Measurements from ENCODE around the gene ASB16. TPM values are rescaled to one million over a fixed set of nuclear protein-coding genes. Genes with fewer than 3 reads are reported as not detected.
A peak's percentile ranks its signal among the peaks of the same experiment; 100 is the strongest.

The ASB16 gene
- total RNA-seq, 1 experiment from 2014 or later = 0.37 TPM

DNA sequence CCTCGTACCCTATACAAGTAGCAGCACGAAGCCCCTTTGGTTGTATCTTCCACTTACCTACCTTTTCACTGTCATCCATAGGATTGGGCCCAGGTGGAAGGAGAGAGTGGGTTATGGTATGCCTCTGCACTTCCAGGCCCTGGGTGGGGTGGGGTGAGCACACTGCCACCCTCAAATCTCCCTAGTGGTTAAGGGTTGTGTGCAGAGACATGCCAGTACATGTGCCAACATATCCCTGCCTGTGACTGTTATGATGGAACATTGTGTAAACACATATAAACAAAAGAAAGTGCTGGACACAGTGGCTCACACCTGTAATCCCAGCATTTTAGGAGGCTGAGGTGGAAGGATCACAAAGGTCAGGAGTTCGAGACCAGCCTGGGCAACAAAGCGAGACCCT is 17.6 kb upstream of the ASB16 start:
- no peak for DNase-seq (ENCODE audit: low read depth, low spot score)

More for the DNA sequence above, 17.6 kb upstream of the ASB16 start:
- Histone ChIP-seq H3K9ac (ENCODE audit: low read length) (no peak overlapping the region), H3K9me2 (ENCODE audit: insufficient read depth) (no peaks in the 10 kb centered on the region), H3K27me3 (ENCODE audit: insufficient read depth, low read length) (no peaks in the 10 kb centered on the region), H3K4me3 (replicated peaks in 1 of 2; ENCODE audit: low read depth in 1 of 2, low read length in 2 of 2) (no peak overlapping the region), H4K20me1 (ENCODE audit: insufficient read depth) (no peaks in the 10 kb centered on the region), H3K4me2 (ENCODE audit: low read length) (no peak overlapping the region), H3K27ac (ENCODE audit: low read depth, low read length) (peak overlapping the region; percentile 3; the same call in 1 of the 2 replicates), H3K9me3 (ENCODE audit: control insufficient read depth in 1 of 2, insufficient read depth in 1 of 2, low read depth in 1 of 2, low read length in 2 of 2) (no peaks in the 10 kb centered on the region), H3K36me3 (ENCODE audit: control insufficient read depth in 1 of 2, insufficient read depth in 2 of 2, low read length in 2 of 2) (peaks cover 4 to 37% of the 10 kb centered on the region in 2 experiments), H2AFZ (ENCODE audit: low read depth, low read length, poor library complexity, severe bottlenecking) (no peak overlapping the region), H3K79me2 (ENCODE audit: insufficient read depth, low read length) (peaks cover 45% of the 10 kb centered on the region), H3K4me1 (ENCODE audit: control insufficient read depth in 1 of 2, insufficient read depth in 2 of 2, low read length in 2 of 2) (peaks cover 0 to 6% of the 10 kb centered on the region in 2 experiments; a peak in 1 of 4 replicates)
- CTCF ChIA-PET = no interaction called here
- no peak for ATAC-seq
- intact Hi-C loops (cut with micrococcal nuclease) = no loop called here
- TF ChIP-seq, protein P1, sequence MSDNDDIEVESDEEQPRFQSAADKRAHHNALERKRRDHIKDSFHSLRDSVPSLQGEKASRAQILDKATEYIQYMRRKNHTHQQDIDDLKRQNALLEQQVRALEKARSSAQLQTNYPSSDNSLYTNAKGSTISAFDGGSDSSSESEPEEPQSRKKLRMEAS (IDR thresholded peaks at IDR 0.05) = no peak
- TF ChIP-seq RAD21 (IDR thresholded peaks at IDR 0.05; ENCODE audit: low read depth) (no peak), ZNF274 (IDR thresholded peaks at IDR 0.05; ENCODE audit: low read depth, low read length) (no peak), POLR2AphosphoS5 (IDR thresholded peaks at IDR 0.05; ENCODE audit: low read depth, low read length) (no peak), ZFX (IDR thresholded peaks at IDR 0.05) (no peak), ELF1 (IDR thresholded peaks at IDR 0.05; ENCODE audit: borderline replicate concordance, low read depth) (no peak), EGR1 (IDR thresholded peaks at IDR 0.05; ENCODE audit: low read depth) (no peak), EZH2phosphoT487 (IDR thresholded peaks at IDR 0.05; ENCODE audit: borderline replicate concordance) (no peak), SP1 (IDR thresholded peaks at IDR 0.05; ENCODE audit: low read depth) (no peak)
- TF ChIP-seq, protein P2, sequence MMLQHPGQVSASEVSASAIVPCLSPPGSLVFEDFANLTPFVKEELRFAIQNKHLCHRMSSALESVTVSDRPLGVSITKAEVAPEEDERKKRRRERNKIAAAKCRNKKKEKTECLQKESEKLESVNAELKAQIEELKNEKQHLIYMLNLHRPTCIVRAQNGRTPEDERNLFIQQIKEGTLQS (IDR thresholded peaks at IDR 0.05) = no peak
- TF ChIP-seq, protein P3, sequence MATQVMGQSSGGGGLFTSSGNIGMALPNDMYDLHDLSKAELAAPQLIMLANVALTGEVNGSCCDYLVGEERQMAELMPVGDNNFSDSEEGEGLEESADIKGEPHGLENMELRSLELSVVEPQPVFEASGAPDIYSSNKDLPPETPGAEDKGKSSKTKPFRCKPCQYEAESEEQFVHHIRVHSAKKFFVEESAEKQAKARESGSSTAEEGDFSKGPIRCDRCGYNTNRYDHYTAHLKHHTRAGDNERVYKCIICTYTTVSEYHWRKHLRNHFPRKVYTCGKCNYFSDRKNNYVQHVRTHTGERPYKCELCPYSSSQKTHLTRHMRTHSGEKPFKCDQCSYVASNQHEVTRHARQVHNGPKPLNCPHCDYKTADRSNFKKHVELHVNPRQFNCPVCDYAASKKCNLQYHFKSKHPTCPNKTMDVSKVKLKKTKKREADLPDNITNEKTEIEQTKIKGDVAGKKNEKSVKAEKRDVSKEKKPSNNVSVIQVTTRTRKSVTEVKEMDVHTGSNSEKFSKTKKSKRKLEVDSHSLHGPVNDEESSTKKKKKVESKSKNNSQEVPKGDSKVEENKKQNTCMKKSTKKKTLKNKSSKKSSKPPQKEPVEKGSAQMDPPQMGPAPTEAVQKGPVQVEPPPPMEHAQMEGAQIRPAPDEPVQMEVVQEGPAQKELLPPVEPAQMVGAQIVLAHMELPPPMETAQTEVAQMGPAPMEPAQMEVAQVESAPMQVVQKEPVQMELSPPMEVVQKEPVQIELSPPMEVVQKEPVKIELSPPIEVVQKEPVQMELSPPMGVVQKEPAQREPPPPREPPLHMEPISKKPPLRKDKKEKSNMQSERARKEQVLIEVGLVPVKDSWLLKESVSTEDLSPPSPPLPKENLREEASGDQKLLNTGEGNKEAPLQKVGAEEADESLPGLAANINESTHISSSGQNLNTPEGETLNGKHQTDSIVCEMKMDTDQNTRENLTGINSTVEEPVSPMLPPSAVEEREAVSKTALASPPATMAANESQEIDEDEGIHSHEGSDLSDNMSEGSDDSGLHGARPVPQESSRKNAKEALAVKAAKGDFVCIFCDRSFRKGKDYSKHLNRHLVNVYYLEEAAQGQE (IDR thresholded peaks at IDR 0.05; ENCODE audit: low read depth) = no peak
- TF ChIP-seq, protein P4, sequence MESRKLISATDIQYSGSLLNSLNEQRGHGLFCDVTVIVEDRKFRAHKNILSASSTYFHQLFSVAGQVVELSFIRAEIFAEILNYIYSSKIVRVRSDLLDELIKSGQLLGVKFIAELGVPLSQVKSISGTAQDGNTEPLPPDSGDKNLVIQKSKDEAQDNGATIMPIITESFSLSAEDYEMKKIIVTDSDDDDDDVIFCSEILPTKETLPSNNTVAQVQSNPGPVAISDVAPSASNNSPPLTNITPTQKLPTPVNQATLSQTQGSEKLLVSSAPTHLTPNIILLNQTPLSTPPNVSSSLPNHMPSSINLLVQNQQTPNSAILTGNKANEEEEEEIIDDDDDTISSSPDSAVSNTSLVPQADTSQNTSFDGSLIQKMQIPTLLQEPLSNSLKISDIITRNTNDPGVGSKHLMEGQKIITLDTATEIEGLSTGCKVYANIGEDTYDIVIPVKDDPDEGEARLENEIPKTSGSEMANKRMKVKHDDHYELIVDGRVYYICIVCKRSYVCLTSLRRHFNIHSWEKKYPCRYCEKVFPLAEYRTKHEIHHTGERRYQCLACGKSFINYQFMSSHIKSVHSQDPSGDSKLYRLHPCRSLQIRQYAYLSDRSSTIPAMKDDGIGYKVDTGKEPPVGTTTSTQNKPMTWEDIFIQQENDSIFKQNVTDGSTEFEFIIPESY (IDR thresholded peaks at IDR 0.05; ENCODE audit: extremely low read depth, insufficient replicate concordance, low read length) = no peak
- no TSS peak for BruUV-seq (replicated peaks)
- POLR2A ChIA-PET = no interaction called here
- RAD21 ChIA-PET (ENCODE audit: low non-redundant PET in 1 of 2, low total read pairs in 2 of 2, uncharacterized antibody in 2 of 2, unreplicated experiment in 2 of 2) = no interaction called here

All from HCT116 (cell line).